C4-2B (cell line): ENCODE measurements around the gene USP30.

Experiments
- ZFX ChIP-seq: fragments of 450-650 bp; IDR thresholded peaks from 2 replicates; pipeline ENCODE4 v1.6.1; 2017
- TF ChIP-seq, protein P1 (sequence below): fragments of 450-650 bp; conservative IDR thresholded peaks from 2 replicates; pipeline ENCODE4 v1.5.1; 2017; ENCODE audit warnings: mild to moderate bottlenecking

DNA sequence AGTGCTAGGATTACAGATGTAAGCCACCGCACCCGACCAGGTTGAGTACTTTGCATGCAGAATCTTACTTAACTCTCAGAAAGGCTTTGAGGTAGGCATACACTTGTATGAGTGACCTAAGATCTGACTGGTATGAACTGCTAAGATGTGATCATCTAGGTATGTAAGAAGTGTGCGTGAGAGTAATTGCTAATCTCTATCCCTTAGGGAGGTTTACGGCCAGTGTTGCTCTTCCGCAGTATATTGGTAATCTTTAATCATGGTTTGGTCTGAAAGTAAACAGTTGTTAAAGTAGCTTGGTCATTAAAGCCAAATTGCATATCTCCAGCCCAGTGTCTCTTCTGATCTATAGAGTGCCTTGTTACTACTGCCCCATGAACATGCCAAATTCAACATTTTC lies 52.8 kb downstream of the USP30 start:
- TF ChIP-seq, protein P1, sequence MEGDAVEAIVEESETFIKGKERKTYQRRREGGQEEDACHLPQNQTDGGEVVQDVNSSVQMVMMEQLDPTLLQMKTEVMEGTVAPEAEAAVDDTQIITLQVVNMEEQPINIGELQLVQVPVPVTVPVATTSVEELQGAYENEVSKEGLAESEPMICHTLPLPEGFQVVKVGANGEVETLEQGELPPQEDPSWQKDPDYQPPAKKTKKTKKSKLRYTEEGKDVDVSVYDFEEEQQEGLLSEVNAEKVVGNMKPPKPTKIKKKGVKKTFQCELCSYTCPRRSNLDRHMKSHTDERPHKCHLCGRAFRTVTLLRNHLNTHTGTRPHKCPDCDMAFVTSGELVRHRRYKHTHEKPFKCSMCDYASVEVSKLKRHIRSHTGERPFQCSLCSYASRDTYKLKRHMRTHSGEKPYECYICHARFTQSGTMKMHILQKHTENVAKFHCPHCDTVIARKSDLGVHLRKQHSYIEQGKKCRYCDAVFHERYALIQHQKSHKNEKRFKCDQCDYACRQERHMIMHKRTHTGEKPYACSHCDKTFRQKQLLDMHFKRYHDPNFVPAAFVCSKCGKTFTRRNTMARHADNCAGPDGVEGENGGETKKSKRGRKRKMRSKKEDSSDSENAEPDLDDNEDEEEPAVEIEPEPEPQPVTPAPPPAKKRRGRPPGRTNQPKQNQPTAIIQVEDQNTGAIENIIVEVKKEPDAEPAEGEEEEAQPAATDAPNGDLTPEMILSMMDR, result no peak
- no peak for TF ChIP-seq ZFX
